A673 (cell line): ENCODE measurements around the gene HOXA1. TPM values are rescaled to one million over a fixed set of nuclear protein-coding genes. Genes with fewer than 3 reads are reported as not detected.

ENCODE experiments used
- BruUV-seq: library from RNA; stranded (reverse); fragments of 400-500 nt; replicated peaks from 2 replicates; lab custom pipeline; 2021; lab: Mats Ljungman, UMichigan
- CTCF ChIA-PET: fragments of 300-600 bp; sonication (Branson Sonifier 250); formaldehyde crosslinking; loops from one replicate; lab custom pipeline; 2022; ENCODE audit warnings: antibody characterized with exemption; lab: Charles Lee
- POLR2A ChIA-PET: fragments of 300-600 bp; sonication (Branson Sonifier 250); formaldehyde crosslinking; loops from one replicate; lab custom pipeline; 2022; ENCODE audit warnings: antibody characterized with exemption; ENCODE audit not compliant: low non-redundant PET; lab: Charles Lee
- DNase-seq: peaks from one replicate; pipeline ENCODE4 v3.0.0-alpha.2; 2015; ENCODE audit warnings: low spot score
- H3K27ac ChIP-seq: fragments of 200-600 bp; sonication (generic); 2 replicates; pipeline ENCODE4 v1.5.1; 2016; ENCODE audit warnings: mixed run types, low read depth, mild to moderate bottlenecking, mixed read lengths, antibody characterized with exemption, low read length; ENCODE audit not compliant: poor library complexity, severe bottlenecking
- H3K27me3 ChIP-seq: fragments of 200-600 bp; sonication (generic); replicated peaks from 2 replicates; pipeline ENCODE4 v1.6.1; 2017; ENCODE audit warnings: mixed run types, low read depth, mild to moderate bottlenecking, mixed read lengths, antibody characterized with exemption, low read length; ENCODE audit not compliant: insufficient read depth, poor library complexity
- H3K36me3 ChIP-seq: fragments of 200-600 bp; sonication (generic); 2 replicates; pipeline ENCODE4 v1.6.1; 2016; ENCODE audit warnings: mixed run types, mild to moderate bottlenecking, mixed read lengths, antibody characterized with exemption, low read length; ENCODE audit not compliant: insufficient read depth, poor library complexity, severe bottlenecking
- H3K4me1 ChIP-seq: fragments of 200-600 bp; sonication (generic); 2 replicates; pipeline ENCODE4 v1.6.1; 2017; ENCODE audit warnings: mixed run types, mild to moderate bottlenecking, mixed read lengths, antibody characterized with exemption, low read length; ENCODE audit not compliant: insufficient read depth, poor library complexity, severe bottlenecking
- H3K4me3 ChIP-seq: fragments of 200-600 bp; sonication (generic); 2 replicates; pipeline ENCODE4 v1.5.1; 2016; ENCODE audit warnings: low read depth, mixed run types, mild to moderate bottlenecking, mixed read lengths, low read length; ENCODE audit not compliant: poor library complexity, severe bottlenecking
- H3K9me3 ChIP-seq: fragments of 200-600 bp; sonication (generic); 2 replicates; pipeline ENCODE4 v1.6.1; 2016; ENCODE audit warnings: mixed run types, low read depth, mild to moderate bottlenecking, mixed read lengths, antibody characterized with exemption, low read length; ENCODE audit not compliant: poor library complexity, severe bottlenecking
- EZH2 ChIP-seq: fragments of 200-600 bp; sonication (generic); IDR thresholded peaks from 2 replicates; pipeline ENCODE4 v1.6.1; 2017; ENCODE audit warnings: borderline replicate concordance, low read depth, mild to moderate bottlenecking, mixed read lengths, antibody characterized with exemption, low read length; ENCODE audit not compliant: poor library complexity, severe bottlenecking
- intact Hi-C: fragments of 100-400 bp; cut with micrococcal nuclease; formaldehyde crosslinking; loops from one replicate; pipeline ENCODE4 v1.10.0; 2022; ENCODE audit not compliant: unreplicated experiment
- total RNA-seq: library from RNA; stranded (reverse); gene quantifications from 2 replicates; pipeline ENCODE4 v1.2.3, GENCODE V29; 2021
- TF ChIP-seq, protein P1 (sequence below): fragments of 300-800, 200-600 bp; sonication (generic); conservative IDR thresholded peaks from 2 replicates; pipeline ENCODE4 v1.5.1; 2017; ENCODE audit warnings: low read depth, mild to moderate bottlenecking, antibody characterized with exemption, low read length, moderate library complexity, mixed read lengths

HOXA1 gene
- total RNA-seq, 1 experiment from 2014 or later = not detected

DNA sequence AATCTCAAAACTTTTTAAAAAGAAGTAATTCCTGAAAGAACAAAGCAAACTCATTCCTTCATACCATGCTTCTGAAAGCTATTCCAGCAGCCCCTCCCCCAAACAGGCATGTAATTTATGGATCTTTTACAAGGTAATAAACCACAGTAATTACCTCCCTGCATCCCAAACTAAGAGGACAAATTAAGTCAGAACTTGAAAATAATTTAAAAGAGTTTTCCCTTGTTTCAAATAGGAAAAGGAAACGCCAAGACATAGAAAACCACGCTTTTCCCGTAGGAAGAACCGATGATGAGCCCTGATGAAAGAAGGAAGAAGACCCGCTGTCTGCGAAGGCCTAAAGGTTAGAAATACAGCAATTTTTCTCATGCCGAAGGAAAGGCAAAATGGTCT lies 25.9 kb upstream of the HOXA1 start:
- POLR2A ChIA-PET = no interaction called here
- no peak overlapping the region for H3K27ac ChIP-seq
- intact Hi-C loops = no loop called here
- H3K4me3 ChIP-seq = no peak overlapping the region
- H3K4me1 ChIP-seq = no peaks in the 10 kb centered on the region
- BruUV-seq = no TSS peak
- TF ChIP-seq, protein P1, sequence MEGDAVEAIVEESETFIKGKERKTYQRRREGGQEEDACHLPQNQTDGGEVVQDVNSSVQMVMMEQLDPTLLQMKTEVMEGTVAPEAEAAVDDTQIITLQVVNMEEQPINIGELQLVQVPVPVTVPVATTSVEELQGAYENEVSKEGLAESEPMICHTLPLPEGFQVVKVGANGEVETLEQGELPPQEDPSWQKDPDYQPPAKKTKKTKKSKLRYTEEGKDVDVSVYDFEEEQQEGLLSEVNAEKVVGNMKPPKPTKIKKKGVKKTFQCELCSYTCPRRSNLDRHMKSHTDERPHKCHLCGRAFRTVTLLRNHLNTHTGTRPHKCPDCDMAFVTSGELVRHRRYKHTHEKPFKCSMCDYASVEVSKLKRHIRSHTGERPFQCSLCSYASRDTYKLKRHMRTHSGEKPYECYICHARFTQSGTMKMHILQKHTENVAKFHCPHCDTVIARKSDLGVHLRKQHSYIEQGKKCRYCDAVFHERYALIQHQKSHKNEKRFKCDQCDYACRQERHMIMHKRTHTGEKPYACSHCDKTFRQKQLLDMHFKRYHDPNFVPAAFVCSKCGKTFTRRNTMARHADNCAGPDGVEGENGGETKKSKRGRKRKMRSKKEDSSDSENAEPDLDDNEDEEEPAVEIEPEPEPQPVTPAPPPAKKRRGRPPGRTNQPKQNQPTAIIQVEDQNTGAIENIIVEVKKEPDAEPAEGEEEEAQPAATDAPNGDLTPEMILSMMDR = no peak
- TF ChIP-seq EZH2 = no peak
- no peaks in the 10 kb centered on the region for H3K36me3 ChIP-seq
- peaks cover 100% of the 10 kb centered on the region for H3K27me3 ChIP-seq
- CTCF ChIA-PET = no interaction called here
- DNase-seq = no peak
- no peaks in the 10 kb centered on the region for H3K9me3 ChIP-seq

DNA sequence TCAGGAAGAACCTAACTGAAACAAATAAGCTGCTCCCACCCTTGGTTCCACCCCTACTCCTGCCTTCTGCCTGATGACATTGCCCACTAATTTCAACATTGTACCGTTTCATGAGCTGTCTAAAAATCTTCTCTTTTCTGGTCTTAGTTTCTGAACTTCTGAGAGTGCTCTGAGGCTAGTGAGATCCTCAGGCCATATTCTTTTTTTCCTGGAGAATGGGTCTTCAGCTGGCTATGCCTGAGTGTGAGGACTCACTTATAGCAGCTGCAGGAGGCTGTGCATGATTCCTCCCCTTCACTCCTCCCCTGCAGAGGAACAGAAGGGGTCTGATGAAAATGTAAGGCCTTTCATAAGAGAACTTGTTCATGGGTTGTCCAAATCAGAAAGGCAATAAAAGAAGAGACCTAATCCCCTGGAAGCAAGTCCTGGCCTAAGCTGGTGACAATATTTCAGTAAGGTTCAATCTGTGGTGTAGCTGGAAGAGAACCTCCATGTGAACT lies 23.7 kb upstream of the HOXA1 start:
- no peak for DNase-seq
- Histone ChIP-seq H3K4me3 (no peak overlapping the region), H3K27me3 (peaks cover 100% of the 10 kb centered on the region), H3K36me3 (no peaks in the 10 kb centered on the region), H3K4me1 (no peaks in the 10 kb centered on the region), H3K9me3 (no peaks in the 10 kb centered on the region), H3K27ac (no peak overlapping the region)
- intact Hi-C loops = no loop called here
- CTCF ChIA-PET = no interaction called here
- no peak for TF ChIP-seq EZH2
- TF ChIP-seq, protein P1 = no peak
- POLR2A ChIA-PET = no interaction called here
- BruUV-seq = no TSS peak

DNA sequence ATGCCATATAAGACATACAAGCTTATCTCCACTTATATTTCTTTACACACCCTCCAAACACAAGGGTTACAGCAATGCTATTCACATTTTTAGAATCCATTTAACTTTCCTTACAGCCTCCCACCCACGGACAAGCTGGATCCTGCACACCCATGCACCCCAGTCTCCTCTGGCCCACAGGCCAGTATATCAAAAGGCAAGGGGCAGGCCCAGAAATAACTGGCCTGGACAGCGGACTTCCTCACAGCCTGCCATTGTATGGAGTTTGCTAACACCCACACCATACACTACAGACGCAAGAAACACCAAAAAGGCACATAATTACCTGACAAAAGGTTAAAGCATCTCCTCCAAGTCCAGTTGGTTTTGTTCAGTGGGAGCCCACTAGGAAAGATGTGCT lies 22.8 kb upstream of the HOXA1 start:
- POLR2A ChIA-PET = no interaction called here

More for the DNA sequence above, 22.8 kb upstream of the HOXA1 start:
- Histone ChIP-seq H3K36me3 (no peaks in the 10 kb centered on the region), H3K4me1 (no peaks in the 10 kb centered on the region), H3K27me3 (peaks cover 97% of the 10 kb centered on the region), H3K9me3 (no peaks in the 10 kb centered on the region), H3K27ac (no peak overlapping the region), H3K4me3 (no peak overlapping the region)
- TF ChIP-seq, protein P1 = no peak
- no peak for TF ChIP-seq EZH2
- no peak for DNase-seq
- no TSS peak for BruUV-seq
- intact Hi-C loops = no loop called here
- CTCF ChIA-PET = no interaction called here
